A673 (cell line): ENCODE measurements around the gene IGLL5. TPM values are rescaled to one million over a fixed set of nuclear protein-coding genes. Genes with fewer than 3 reads are reported as not detected.
"Not testable (repeated sequence)": the region's sequence is repeated elsewhere in the genome, so short reads cannot be mapped to it uniquely, and the experiment has no call there.

Experiments
- BruUV-seq: library from RNA; stranded (reverse); fragments of 400-500 nt; replicated peaks from 2 replicates; lab custom pipeline; 2021; lab: Mats Ljungman, UMichigan
- CTCF ChIA-PET: fragments of 300-600 bp; sonication (Branson Sonifier 250); formaldehyde crosslinking; loops from one replicate; lab custom pipeline; 2022; ENCODE audit warnings: antibody characterized with exemption; lab: Charles Lee
- POLR2A ChIA-PET: fragments of 300-600 bp; sonication (Branson Sonifier 250); formaldehyde crosslinking; loops from one replicate; lab custom pipeline; 2022; ENCODE audit warnings: antibody characterized with exemption; ENCODE audit not compliant: low non-redundant PET; lab: Charles Lee
- DNase-seq: peaks from one replicate; pipeline ENCODE4 v3.0.0-alpha.2; 2015; ENCODE audit warnings: low spot score
- H3K27ac ChIP-seq: fragments of 200-600 bp; sonication (generic); 2 replicates; pipeline ENCODE4 v1.5.1; 2016; ENCODE audit warnings: mixed run types, low read depth, mild to moderate bottlenecking, mixed read lengths, antibody characterized with exemption, low read length; ENCODE audit not compliant: poor library complexity, severe bottlenecking
- H3K27me3 ChIP-seq: fragments of 200-600 bp; sonication (generic); replicated peaks from 2 replicates; pipeline ENCODE4 v1.6.1; 2017; ENCODE audit warnings: mixed run types, low read depth, mild to moderate bottlenecking, mixed read lengths, antibody characterized with exemption, low read length; ENCODE audit not compliant: insufficient read depth, poor library complexity
- H3K36me3 ChIP-seq: fragments of 200-600 bp; sonication (generic); 2 replicates; pipeline ENCODE4 v1.6.1; 2016; ENCODE audit warnings: mixed run types, mild to moderate bottlenecking, mixed read lengths, antibody characterized with exemption, low read length; ENCODE audit not compliant: insufficient read depth, poor library complexity, severe bottlenecking
- H3K4me1 ChIP-seq: fragments of 200-600 bp; sonication (generic); 2 replicates; pipeline ENCODE4 v1.6.1; 2017; ENCODE audit warnings: mixed run types, mild to moderate bottlenecking, mixed read lengths, antibody characterized with exemption, low read length; ENCODE audit not compliant: insufficient read depth, poor library complexity, severe bottlenecking
- H3K4me3 ChIP-seq: fragments of 200-600 bp; sonication (generic); 2 replicates; pipeline ENCODE4 v1.5.1; 2016; ENCODE audit warnings: low read depth, mixed run types, mild to moderate bottlenecking, mixed read lengths, low read length; ENCODE audit not compliant: poor library complexity, severe bottlenecking
- H3K9me3 ChIP-seq: fragments of 200-600 bp; sonication (generic); 2 replicates; pipeline ENCODE4 v1.6.1; 2016; ENCODE audit warnings: mixed run types, low read depth, mild to moderate bottlenecking, mixed read lengths, antibody characterized with exemption, low read length; ENCODE audit not compliant: poor library complexity, severe bottlenecking
- CTCF ChIP-seq: fragments of 300-800, 200-600 bp; sonication (generic); conservative IDR thresholded peaks from 2 replicates; pipeline ENCODE4 v1.5.1; 2017; ENCODE audit warnings: low read depth, mild to moderate bottlenecking, antibody characterized with exemption, low read length, moderate library complexity, mixed read lengths
- EZH2 ChIP-seq: fragments of 200-600 bp; sonication (generic); IDR thresholded peaks from 2 replicates; pipeline ENCODE4 v1.6.1; 2017; ENCODE audit warnings: borderline replicate concordance, low read depth, mild to moderate bottlenecking, mixed read lengths, antibody characterized with exemption, low read length; ENCODE audit not compliant: poor library complexity, severe bottlenecking
- intact Hi-C: fragments of 100-400 bp; cut with micrococcal nuclease; formaldehyde crosslinking; loops from one replicate; pipeline ENCODE4 v1.10.0; 2022; ENCODE audit not compliant: unreplicated experiment
- total RNA-seq: library from RNA; stranded (reverse); gene quantifications from 2 replicates; pipeline ENCODE4 v1.2.3, GENCODE V29; 2021

IGLL5 gene
- total RNA-seq, 1 experiment from 2014 or later, result not detected

- no TSS peak for BruUV-seq
- POLR2A ChIA-PET, result no interaction called here
- Histone ChIP-seq H3K27me3 (no peaks in the 10 kb centered on the region), H3K4me3 (no peak overlapping the region), H3K27ac (no peak overlapping the region), H3K36me3 (no peaks in the 10 kb centered on the region), H3K9me3 (no peaks in the 10 kb centered on the region), H3K4me1 (no peaks in the 10 kb centered on the region)
- intact Hi-C loops, result no loop called here
- CTCF ChIA-PET, result no interaction called here
- TF ChIP-seq CTCF (no peak), EZH2 (no peak)
- no peak for DNase-seq
Measured at GRCh38 chr22:22901578-22902218, 14.1 kb downstream of the IGLL5 start.

- intact Hi-C loops, result no loop called here
- Histone ChIP-seq H3K9me3 (no peaks in the 10 kb centered on the region), H3K4me3 (no peak overlapping the region), H3K27me3 (no peaks in the 10 kb centered on the region), H3K27ac (no peak overlapping the region), H3K4me1 (no peaks in the 10 kb centered on the region), H3K36me3 (no peaks in the 10 kb centered on the region)
- ChIA-PET POLR2A (no interaction called here), CTCF (no interaction called here)
- no peak for DNase-seq
- no peak for TF ChIP-seq CTCF
- TF ChIP-seq EZH2, result no peak
- BruUV-seq, result no TSS peak
Measured at GRCh38 chr22:22902247-22903001, 14.8 kb downstream of the IGLL5 start.

GRCh38 chr22:22903355-22903777 is 15.8 kb downstream of the IGLL5 start:
- H3K4me1 ChIP-seq, result no peaks in the 10 kb centered on the region
- ChIA-PET POLR2A (no interaction called here), CTCF (no interaction called here)
- no peak for DNase-seq
- no peak for TF ChIP-seq CTCF
- no peak for TF ChIP-seq EZH2
- no peak overlapping the region for H3K27ac ChIP-seq
- H3K4me3 ChIP-seq, result no peak overlapping the region
- no peaks in the 10 kb centered on the region for H3K9me3 ChIP-seq
- H3K27me3 ChIP-seq, result no peaks in the 10 kb centered on the region
- H3K36me3 ChIP-seq, result no peaks in the 10 kb centered on the region
- no TSS peak for BruUV-seq
- intact Hi-C loops, result no loop called here

GRCh38 chr22:22903781-22904192 is 16.2 kb downstream of the IGLL5 start:
- H3K4me1 ChIP-seq, H3K4me3 ChIP-seq, H3K36me3 ChIP-seq, H3K27ac ChIP-seq, DNase-seq, H3K27me3 ChIP-seq, POLR2A ChIA-PET, BruUV-seq, H3K9me3 ChIP-seq, intact Hi-C loops, CTCF ChIA-PET: not testable (repeated sequence)

- H3K27me3 ChIP-seq, H3K36me3 ChIP-seq, POLR2A ChIA-PET, H3K27ac ChIP-seq, H3K4me1 ChIP-seq, intact Hi-C loops, CTCF ChIA-PET, BruUV-seq, H3K4me3 ChIP-seq, DNase-seq, H3K9me3 ChIP-seq: not testable (repeated sequence)
Measured at GRCh38 chr22:22904736-22905135, 17.1 kb downstream of the IGLL5 start.
